K562 (cell line): ENCODE measurements around the gene DHDH. TPM values are rescaled to one million over a fixed set of nuclear protein-coding genes. Genes with fewer than 3 reads are reported as not detected.

Experiments
- ATAC-seq: fragments of 200-7000 bp; cut with Tn5 transposase; 3 replicates; pipeline ENCODE4 v1.9.1; 2020; ENCODE audit warnings: moderate library complexity
- BruUV-seq: library from RNA; stranded (reverse); fragments of 400-500 nt; replicated peaks from 2 replicates; lab custom pipeline; 2021; lab: Mats Ljungman, UMichigan
- CTCF ChIA-PET: fragments of 300-600 bp; formaldehyde crosslinking; extraction: SDS; loops from one replicate; lab custom pipeline; 2021; ENCODE audit warnings: low intra/inter-chr PET ratio; lab: Yijun Ruan, JAX
- POLR2A ChIA-PET: fragments of 300-600, 350-650 bp; sonication (Branson Sonifier 250); formaldehyde crosslinking; extraction: SDS; loops from one replicate; lab custom pipeline; 2021; ENCODE audit warnings: antibody characterized with exemption, inconsistent platforms; lab: Yijun Ruan, JAX
- DNase-seq, 4 experiments: peaks; one replicate each; pipeline versions ENCODE4 v3.0.0 to v3.0.0-alpha.2; 2011 to 2018; ENCODE audit warnings: low spot score in 3 of 4, mixed read lengths in 3 of 4; ENCODE audit errors: extremely low read depth in 1 of 4
- FAIRE-seq: peaks from 2 replicates; lab custom pipeline; 2011; peaks lifted over from hg19 to GRCh38; lab: Jason Lieb, UNC
- H2AFZ ChIP-seq: 2 replicates; pipeline ENCODE4 v1.6.0; 2011; ENCODE audit warnings: low read depth, low read length, control low read depth, inconsistent platforms
- H3K27ac ChIP-seq: fragments of 200-600 bp; 3 replicates; pipeline ENCODE4 v1.8.0; 2011; ENCODE audit warnings: low read depth, mild to moderate bottlenecking, control low read depth, inconsistent platforms, low read length, moderate library complexity, mixed read lengths; ENCODE audit errors: extremely low read depth
- H3K27me3 ChIP-seq, 2 experiments: fragments of 300-600 bp in 1 of 2; 2 replicates in 1 of 2; 3 replicates in 1 of 2; pipeline versions ENCODE4 v1.6.0 to v1.8.0; 2011; ENCODE audit warnings: inconsistent platforms in 2 of 2, low read length in 2 of 2, mild to moderate bottlenecking in 1 of 2, mixed read lengths in 1 of 2, moderate library complexity in 1 of 2; ENCODE audit not compliant: control insufficient read depth in 2 of 2, insufficient read depth in 2 of 2
- H3K36me3 ChIP-seq: fragments of 300-600 bp; 3 replicates; pipeline ENCODE4 v1.8.0; 2011; ENCODE audit warnings: mild to moderate bottlenecking, low read length, inconsistent platforms; ENCODE audit not compliant: control insufficient read depth, insufficient read depth
- H3K4me1 ChIP-seq, 2 experiments: fragments of 200-600 bp in 1 of 2; replicated peaks in 1 of 2; 2 replicates in 1 of 2; 3 replicates in 1 of 2; pipeline versions ENCODE4 v1.5.1 to v1.8.0; 2011; ENCODE audit warnings: inconsistent platforms in 2 of 2, low read length in 2 of 2, mild to moderate bottlenecking in 1 of 2, mixed read lengths in 1 of 2, moderate library complexity in 1 of 2; ENCODE audit not compliant: control insufficient read depth in 2 of 2, insufficient read depth in 2 of 2
- H3K4me2 ChIP-seq: 2 replicates; pipeline ENCODE4 v1.6.1; 2011; ENCODE audit warnings: low read length, control low read depth, inconsistent platforms, mixed read lengths; ENCODE audit not compliant: insufficient read depth
- H3K4me3 ChIP-seq: fragments of 200-600 bp; sonication (generic), shearing (Covaris generic); 2 replicates; pipeline ENCODE4 v1.5.1; 2016; ENCODE audit warnings: control low read depth, inconsistent platforms
- H3K79me2 ChIP-seq: fragments of 200-600 bp; 3 replicates; pipeline ENCODE4 v1.8.0; 2011; ENCODE audit warnings: low read length, inconsistent platforms; ENCODE audit not compliant: control insufficient read depth, insufficient read depth
- H3K9ac ChIP-seq, 2 experiments: 2 replicates each; pipeline versions ENCODE4 v1.6.0 to v1.6.1; 2011; ENCODE audit warnings: low read depth in 2 of 2, low read length in 2 of 2, control low read depth in 1 of 2, inconsistent platforms in 1 of 2, mild to moderate bottlenecking in 1 of 2, mixed read lengths in 1 of 2; ENCODE audit not compliant: insufficient read depth in 1 of 2
- H3K9me1 ChIP-seq: one replicate; pipeline ENCODE4 v1.6.0; 2011; ENCODE audit warnings: inconsistent platforms, mild to moderate bottlenecking, low read length, moderate library complexity; ENCODE audit not compliant: control insufficient read depth, insufficient read depth
- H3K9me3 ChIP-seq: replicated peaks from 2 replicates; pipeline ENCODE4 v1.5.1; 2011; ENCODE audit warnings: low read depth, low read length, inconsistent platforms; ENCODE audit not compliant: control insufficient read depth, insufficient read depth
- H4K20me1 ChIP-seq: replicated peaks from 2 replicates; pipeline ENCODE4 v1.6.1; 2011; ENCODE audit warnings: low read length, inconsistent platforms, mixed read lengths; ENCODE audit not compliant: control insufficient read depth, insufficient read depth
- CBX3 ChIP-seq, 2 experiments: IDR thresholded peaks; 1 replicate in 1 of 2; 2 replicates in 1 of 2; pipeline ENCODE4 v1.6.1; 2012; ENCODE audit warnings: inconsistent platforms in 2 of 2, low read length in 2 of 2, borderline replicate concordance in 1 of 2, control low read depth in 1 of 2
- CTCF ChIP-seq, 3 experiments: IDR thresholded peaks in 2 of 3; conservative IDR thresholded peaks in 1 of 3; 2 replicates each; pipeline ENCODE4 v1.5.1; 2011 to 2012; ENCODE audit warnings: low read length in 3 of 3, mild to moderate bottlenecking in 3 of 3, control low read depth in 2 of 3, improper control_type of control experiment in 1 of 3, inconsistent platforms in 1 of 3, low read depth in 1 of 3, mixed read lengths in 1 of 3, moderate library complexity in 1 of 3; ENCODE audit not compliant: insufficient read depth in 2 of 3
- HLTF ChIP-seq: fragments of 450-650 bp; IDR thresholded peaks from 2 replicates; pipeline ENCODE4 v1.6.1; 2016
- JUND ChIP-seq, 2 experiments: IDR thresholded peaks; 2 replicates in 1 of 2; 3 replicates in 1 of 2; pipeline ENCODE4 v1.6.1; 2011; ENCODE audit warnings: borderline replicate concordance in 2 of 2, low read depth in 2 of 2, low read length in 2 of 2, improper control_type of control experiment in 1 of 2, missing biosample characterization in 1 of 2, missing genetic modification characterization in 1 of 2, missing genetic modification reagents in 1 of 2
- NR2C2 ChIP-seq, 2 experiments: fragments of 200-800 bp in 1 of 2; sonication (Bioruptor generic) in 1 of 2; sonication (generic) in 1 of 2; formaldehyde crosslinking in 1 of 2; IDR thresholded peaks; 2 replicates each; pipeline versions ENCODE4 v1.6.1 to v1.8.0; 2016 to 2022; ENCODE audit warnings: mild to moderate bottlenecking in 1 of 2, missing compliant biosample characterization in 1 of 2, missing genetic modification characterization in 1 of 2, missing genetic modification reagents in 1 of 2
- RAD21 ChIP-seq, 2 experiments: fragments of 250-450 bp in 1 of 2; fragments of 450-650 bp in 1 of 2; sonication (Bioruptor Pico) in 1 of 2; formaldehyde crosslinking in 1 of 2; IDR thresholded peaks in 1 of 2; conservative IDR thresholded peaks in 1 of 2; 2 replicates each; pipeline versions ENCODE4 v1.4.0 to v1.8.0; 2020 to 2022; ENCODE audit warnings: mild to moderate bottlenecking in 2 of 2, moderate library complexity in 1 of 2
- RBFOX2 ChIP-seq: fragments of 200-400 bp; formaldehyde crosslinking; IDR thresholded peaks from 2 replicates; pipeline ENCODE4 v1.6.1; 2017; ENCODE audit warnings: low read depth, mild to moderate bottlenecking, low read length, moderate library complexity
- ZBTB33 ChIP-seq: sonication (generic); formaldehyde crosslinking; IDR thresholded peaks from 2 replicates; pipeline ENCODE4 v1.8.1; 2023; ENCODE audit warnings: mild to moderate bottlenecking, missing genetic modification reagents
- ZNF124 ChIP-seq: sonication (generic); formaldehyde crosslinking; IDR thresholded peaks from 2 replicates; pipeline ENCODE4 v1.8.1; 2022; ENCODE audit warnings: missing genetic modification reagents
- ZNF696 ChIP-seq: fragments of 250-450 bp; sonication (Bioruptor Pico); conservative IDR thresholded peaks from 2 replicates; pipeline ENCODE4 v1.4.0; 2020; ENCODE audit warnings: mild to moderate bottlenecking, moderate library complexity
- ZNF77 ChIP-seq: fragments of 250-450 bp; sonication (Bioruptor Pico); IDR thresholded peaks from 2 replicates; pipeline ENCODE4 v1.5.0; 2020
- WGBS: fragments of 100-300 bp; shearing (Covaris generic); methylation state at CpG from one replicate; pipeline ENCODE4 v1.1.6; 2016; ENCODE audit warnings: low coverage, mixed read lengths; ENCODE audit not compliant: insufficient coverage; ENCODE audit errors: missing lambda C conversion rate; 5-methylcytosine and 5-hydroxymethylcytosine counted together
- in situ Hi-C: fragments of 300-500 bp; cut with MboI; formaldehyde crosslinking; loops from 4 replicates; pipeline ENCODE4 v1.15.0; 2018; ENCODE audit warnings: inconsistent platforms, mixed read lengths
- intact Hi-C: fragments of 100-400 bp; cut with micrococcal nuclease; formaldehyde crosslinking; loops from 2 replicates; pipeline ENCODE4 v1.14.2; 2022
- polyA plus RNA-seq, 8 experiments: library from polyadenylated mRNA; depleted of rRNA in 4 of 8; stranded (reverse) in 5 of 8; unstranded in 3 of 8; fragments of >200 nt; fragmentation: Nextera tagmentation in 2 of 8; fragmentation: Illumina TruSeq in 1 of 8; extraction: Ambion mirVana in 2 of 8; extraction: Trizol in 1 of 8; gene quantifications; 2 replicates each; pipeline versions ENCODE4 v1.2.1 to v1.2.3, GENCODE V29; 2011 to 2014; ENCODE audit warnings: inconsistent platforms in 1 of 8, missing spikeins in 1 of 8
- total RNA-seq, 7 experiments: library from RNA; depleted of rRNA in 6 of 7; stranded (reverse); fragments of >200 nt in 6 of 7; fragmentation: Illumina TruSeq in 2 of 7; extraction: Trizol in 2 of 7; gene quantifications; 2 replicates each; pipeline versions ENCODE4 v1.2.1 to v1.2.3, GENCODE V29; 2011 to 2021; ENCODE audit warnings: low replicate concordance in 1 of 7
- TF ChIP-seq, protein P1 (sequence below): fragments of 250-450 bp; sonication (Bioruptor Pico); IDR thresholded peaks from 2 replicates; pipeline ENCODE4 v1.8.0; 2022; ENCODE audit warnings: inconsistent platforms
- TF ChIP-seq, protein P2 (sequence below): sonication (generic); formaldehyde crosslinking; IDR thresholded peaks from 2 replicates; pipeline ENCODE4 v1.9.0; 2022; ENCODE audit warnings: mild to moderate bottlenecking, missing genetic modification reagents

Gene DHDH
- total and polyA plus RNA-seq, 9 of the 15 experiments (the other 6 are each of a cell fraction or from before 2014, with no cell fraction given), result 0.37 to 1.9 (median 0.87) TPM

DNA sequence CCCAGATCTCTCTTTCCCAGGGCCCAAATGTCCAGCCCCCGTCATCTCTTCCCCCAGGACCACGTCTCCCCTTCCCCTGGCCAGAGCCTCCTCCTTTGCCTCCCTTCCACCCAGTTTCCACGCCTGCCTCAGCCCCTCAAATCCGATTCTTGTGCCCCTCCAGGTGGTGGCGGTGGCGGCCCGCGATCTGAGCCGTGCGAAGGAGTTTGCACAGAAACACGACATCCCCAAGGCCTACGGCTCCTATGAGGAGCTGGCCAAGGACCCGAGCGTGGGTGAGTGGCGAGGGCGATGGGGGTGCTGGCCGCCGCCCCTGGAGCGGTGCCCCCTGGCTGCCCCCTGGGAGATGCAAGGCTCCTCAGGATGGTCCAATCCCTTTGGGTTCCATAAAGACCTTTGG lies 1.3 kb downstream of the DHDH start:
- Histone ChIP-seq H3K4me2 (no peak overlapping the region), H4K20me1 (no peaks in the 10 kb centered on the region), H3K27ac (no peak overlapping the region), H3K4me3 (no peak overlapping the region), H3K9ac (no peak overlapping the region), H3K9me1 (no peaks in the 10 kb centered on the region), H3K4me1 (peaks cover 14 to 38% of the 10 kb centered on the region in 2 experiments; a peak in 4 of 5 replicates), H3K27me3 (no peaks in the 10 kb centered on the region), H3K9me3 (no peaks in the 10 kb centered on the region), H2AFZ (no peak overlapping the region), H3K36me3 (no peaks in the 10 kb centered on the region), H3K79me2 (no peaks in the 10 kb centered on the region; the same call in 2 of the 3 replicates)
- 75% methylated on average over 15 of the region's 19 CpGs for WGBS
- in situ Hi-C loops, result no loop called here
- peak in 1 of 4 experiments; percentile 9 for DNase-seq
- no TSS peak for BruUV-seq
- TF ChIP-seq RAD21 (CRISPR knock-in tag; conservative IDR thresholded peaks at IDR 0.05 in 1 of 2, IDR thresholded peaks at IDR 0.05 in 1 of 2) (peak; percentile 8 to 45; a peak in 2 of 4 replicates), HLTF (no peak), RBFOX2 (0 out of 2 replicates have a peak, but pooled peaks have one; percentile 20), JUND (IDR thresholded peaks at IDR 0.05; ENCODE audit: borderline replicate concordance, low read depth, low read length) (no peak), JUND (tag; IDR thresholded peaks at IDR 0.05; ENCODE audit: borderline replicate concordance, low read depth, low read length) (no peak), ZBTB33 (CRISPR knock-in tag) (peak; percentile 97), ZNF696 (no peak), ZNF77 (no peak), CBX3 (IDR thresholded peaks at IDR 0.05; ENCODE audit: borderline replicate concordance in 1 of 2, low read length in 2 of 2) (no peak), ZNF124 (CRISPR knock-in tag) (no peak), CTCF (IDR thresholded peaks at IDR 0.05 in 2 of 3, conservative IDR thresholded peaks at IDR 0.05 in 1 of 3; ENCODE audit: insufficient read depth in 2 of 3, low read depth in 1 of 3, low read length in 3 of 3) (peak; percentile 30 to 39 (median 31); a peak in 3 of 6 replicates), NR2C2 (CRISPR knock-in tag; IDR thresholded peaks at IDR 0.05) (no peak), NR2C2 (tag; IDR thresholded peaks at IDR 0.05) (no peak)
- TF ChIP-seq, protein P1, sequence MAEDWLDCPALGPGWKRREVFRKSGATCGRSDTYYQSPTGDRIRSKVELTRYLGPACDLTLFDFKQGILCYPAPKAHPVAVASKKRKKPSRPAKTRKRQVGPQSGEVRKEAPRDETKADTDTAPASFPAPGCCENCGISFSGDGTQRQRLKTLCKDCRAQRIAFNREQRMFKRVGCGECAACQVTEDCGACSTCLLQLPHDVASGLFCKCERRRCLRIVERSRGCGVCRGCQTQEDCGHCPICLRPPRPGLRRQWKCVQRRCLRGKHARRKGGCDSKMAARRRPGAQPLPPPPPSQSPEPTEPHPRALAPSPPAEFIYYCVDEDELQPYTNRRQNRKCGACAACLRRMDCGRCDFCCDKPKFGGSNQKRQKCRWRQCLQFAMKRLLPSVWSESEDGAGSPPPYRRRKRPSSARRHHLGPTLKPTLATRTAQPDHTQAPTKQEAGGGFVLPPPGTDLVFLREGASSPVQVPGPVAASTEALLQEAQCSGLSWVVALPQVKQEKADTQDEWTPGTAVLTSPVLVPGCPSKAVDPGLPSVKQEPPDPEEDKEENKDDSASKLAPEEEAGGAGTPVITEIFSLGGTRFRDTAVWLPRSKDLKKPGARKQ (CRISPR knock-in tag), result peak; percentile 83; the same call in 1 of the 2 replicates
- TF ChIP-seq, protein P2, sequence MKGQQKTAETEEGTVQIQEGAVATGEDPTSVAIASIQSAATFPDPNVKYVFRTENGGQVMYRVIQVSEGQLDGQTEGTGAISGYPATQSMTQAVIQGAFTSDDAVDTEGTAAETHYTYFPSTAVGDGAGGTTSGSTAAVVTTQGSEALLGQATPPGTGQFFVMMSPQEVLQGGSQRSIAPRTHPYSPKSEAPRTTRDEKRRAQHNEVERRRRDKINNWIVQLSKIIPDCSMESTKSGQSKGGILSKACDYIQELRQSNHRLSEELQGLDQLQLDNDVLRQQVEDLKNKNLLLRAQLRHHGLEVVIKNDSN (CRISPR knock-in tag), result no peak
- no peak for FAIRE-seq
- CTCF ChIA-PET, result no interaction called here
- intact Hi-C loops, result loop anchor here (5.0 kb wide), 1 partner anchor 32 kb away; the partner anchor contains the start of gene FTL
- POLR2A ChIA-PET, result interaction anchor here (0.9 to 1.6 kb wide), 3 partner anchors 10 to 439 kb away, joined by 3 to 4 read pairs (median 3); no protein-coding TSS in a partner anchor
- no peak for ATAC-seq
